GM21529 (cell line): ENCODE results near the gene CAT.
"Not testable (repeated sequence)": the region's sequence is repeated elsewhere in the genome, so short reads cannot be mapped to it uniquely, and the experiment has no call there.

Experiments
- ATAC-seq: cut with Tn5 transposase; IDR thresholded peaks from one replicate; pipeline ENCODE4 v1.9.1; 2021; ENCODE audit not compliant: unreplicated experiment

CAT gene

GRCh38 chr11:34424826-34425225 is 13.9 kb upstream of the CAT start:
- ATAC-seq = not testable (repeated sequence)

- no peak for ATAC-seq
Observed at GRCh38 chr11:34425360-34425759, 13.4 kb upstream of the CAT start.

- ATAC-seq = no peak
Observed at GRCh38 chr11:34425867-34426266, 12.9 kb upstream of the CAT start.

GRCh38 chr11:34426766-34427185 is 12.0 kb upstream of the CAT start:
- no peak for ATAC-seq

GRCh38 chr11:34427186-34427805 is 11.4 kb upstream of the CAT start:
- no peak for ATAC-seq

- ATAC-seq = no peak
Observed at GRCh38 chr11:34431979-34432378, 6.8 kb upstream of the CAT start.

GRCh38 chr11:34432822-34433221 is 5.9 kb upstream of the CAT start:
- ATAC-seq = no peak

- no peak for ATAC-seq
Observed at GRCh38 chr11:34433899-34434298, 4.8 kb upstream of the CAT start.

DNA sequence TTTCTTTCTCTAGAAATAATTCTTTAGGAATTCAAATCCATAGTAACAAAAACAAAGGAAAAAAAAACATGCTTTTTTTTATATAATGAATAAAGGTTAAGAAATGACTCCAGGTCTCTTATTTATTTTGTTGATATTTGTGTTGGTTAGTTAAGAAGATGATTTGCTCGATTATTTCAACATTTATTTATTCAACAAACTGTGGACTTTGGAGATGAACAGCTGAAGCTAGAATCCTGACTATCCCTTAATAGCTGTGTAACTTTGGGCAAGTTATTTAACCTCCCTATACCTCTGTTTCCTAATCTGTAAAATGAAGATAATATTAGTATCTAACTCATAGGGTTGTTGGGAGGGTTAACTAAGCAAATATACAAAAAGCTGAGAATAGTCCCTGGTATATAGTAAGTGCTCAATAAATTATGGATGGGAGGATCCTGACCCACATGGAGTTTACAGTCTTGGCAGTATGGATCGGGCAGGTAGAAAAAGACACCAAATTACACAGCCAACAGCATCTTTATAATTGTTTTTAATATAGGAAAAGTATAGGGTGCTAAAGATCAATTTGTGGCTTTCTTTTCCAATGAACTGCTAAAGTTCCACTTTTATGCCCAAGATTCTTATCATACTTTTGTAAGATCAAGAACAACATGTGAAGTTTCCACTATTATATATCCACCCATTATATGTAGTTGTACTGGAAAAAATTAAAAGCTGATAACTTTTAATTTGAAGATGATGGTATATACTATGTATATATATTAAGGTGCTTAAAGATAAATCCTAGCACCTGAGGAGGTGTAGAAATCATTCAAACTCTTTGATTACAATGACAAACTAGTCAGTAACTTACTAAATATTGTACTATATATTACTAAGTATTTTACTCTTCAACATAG is 1.3 kb upstream of the CAT start:
- no peak for ATAC-seq

- ATAC-seq = no peak
Observed at GRCh38 chr11:34439610-34440198, 970 bp downstream of the CAT start.

DNA sequence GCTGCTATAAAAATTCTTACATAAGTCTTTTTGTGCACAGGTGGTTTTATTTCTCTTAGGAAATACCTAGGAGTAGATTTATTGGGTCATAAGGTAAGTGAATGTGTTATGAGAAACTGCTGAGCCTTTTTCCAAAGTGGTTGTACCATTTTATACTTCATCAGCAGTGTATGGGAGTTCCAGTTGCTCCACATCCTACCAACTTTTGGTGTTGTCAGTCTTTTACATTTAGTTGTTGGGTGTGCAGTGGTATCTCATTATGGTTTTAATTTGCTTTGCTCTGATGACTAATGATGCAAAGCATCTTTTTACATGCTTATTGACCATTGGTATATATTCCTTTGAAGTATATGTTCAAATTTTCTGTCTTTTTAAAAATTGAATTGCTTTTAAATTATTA is 3.1 kb downstream of the CAT start:
- ATAC-seq = no peak

- no peak for ATAC-seq
Observed at GRCh38 chr11:34443136-34443535, 4.4 kb downstream of the CAT start.

- ATAC-seq = no peak
Observed at GRCh38 chr11:34444428-34444827, 5.7 kb downstream of the CAT start.

GRCh38 chr11:34445956-34446355 is 7.2 kb downstream of the CAT start:
- ATAC-seq = no peak

- ATAC-seq = no peak
Observed at GRCh38 chr11:34446386-34446785, 7.7 kb downstream of the CAT start.

GRCh38 chr11:34447044-34447443 is 8.3 kb downstream of the CAT start:
- no peak for ATAC-seq

DNA sequence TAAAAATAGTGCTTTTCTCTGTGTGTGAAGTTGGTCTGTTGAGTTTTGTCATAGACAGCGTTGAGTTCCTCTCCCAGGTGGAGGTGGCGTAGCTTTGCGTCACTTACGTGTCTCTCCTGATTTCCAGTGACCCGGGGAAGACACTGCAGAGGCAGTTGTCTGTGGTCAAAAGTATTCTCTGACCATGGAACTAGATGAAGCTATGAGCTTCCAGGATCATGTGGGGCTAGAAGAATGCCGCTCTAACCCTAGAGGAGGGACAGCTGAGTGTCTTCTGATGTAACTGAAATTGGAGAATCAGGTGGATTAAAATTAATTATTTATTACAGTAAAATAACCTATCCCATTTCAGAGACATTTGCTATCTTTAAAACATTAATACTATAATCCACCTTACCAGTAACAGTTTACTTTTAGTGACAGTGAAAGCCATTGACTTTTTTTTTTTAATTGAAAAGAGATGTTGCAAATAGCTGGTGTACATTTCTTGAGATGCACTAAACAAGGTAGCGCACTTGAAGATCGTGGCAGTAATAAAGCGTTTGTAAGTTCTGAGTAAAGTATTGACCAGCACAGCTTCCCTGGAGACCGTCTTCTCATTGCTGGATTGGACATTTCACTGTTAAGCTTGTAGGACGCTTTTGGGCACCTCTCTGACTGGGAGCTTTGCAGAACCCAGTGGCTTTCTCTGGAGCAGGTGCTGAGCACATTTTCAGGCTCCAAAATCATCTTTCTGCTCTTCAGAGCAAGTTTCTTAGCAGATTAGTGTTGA is 9.7 kb downstream of the CAT start:
- ATAC-seq = no peak

DNA sequence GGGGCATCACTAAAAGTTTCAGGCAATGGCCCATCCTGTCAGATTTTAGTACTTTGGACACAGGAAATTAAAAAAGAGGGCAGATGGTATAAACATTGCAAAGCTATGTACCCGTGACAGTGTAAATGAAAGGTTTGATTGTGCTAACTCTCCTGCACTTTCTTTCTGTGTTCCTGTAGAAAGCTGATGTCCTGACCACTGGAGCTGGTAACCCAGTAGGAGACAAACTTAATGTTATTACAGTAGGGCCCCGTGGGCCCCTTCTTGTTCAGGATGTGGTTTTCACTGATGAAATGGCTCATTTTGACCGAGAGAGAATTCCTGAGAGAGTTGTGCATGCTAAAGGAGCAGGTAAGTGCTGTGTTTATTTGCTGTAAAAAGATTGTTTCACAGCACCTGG is 10.3 kb downstream of the CAT start:
- ATAC-seq = peak; percentile 65

- no peak for ATAC-seq
Observed at GRCh38 chr11:34451053-34451452, 12.3 kb downstream of the CAT start.

GRCh38 chr11:34454308-34455032 is 15.7 kb downstream of the CAT start:
- ATAC-seq = no peak

- no peak for ATAC-seq
Observed at GRCh38 chr11:34457607-34458006, 18.9 kb downstream of the CAT start.
